Stimulated activated CD8-positive, alpha-beta memory T cell treated with anti-CD3 and anti-CD28 coated beads, Interleukin-7, amount 100 ng/mL, for 24 hours (primary cell): ENCODE results near the gene EHD1.

ENCODE experiments used
- DNase-seq: peaks from one replicate; pipeline ENCODE4 v3.0.0-alpha.2; 2020; ENCODE audit warnings: low read depth

Gene EHD1

GRCh38 chr11:64842851-64843685 is 35.4 kb downstream of the EHD1 start:
- no peak for DNase-seq

- DNase-seq, result no peak
Measured at GRCh38 chr11:64842366-64842759, 36.1 kb downstream of the EHD1 start.

- no peak for DNase-seq
Measured at GRCh38 chr11:64841592-64842365, 36.6 kb downstream of the EHD1 start.

GRCh38 chr11:64839887-64840782 is 38.3 kb downstream of the EHD1 start:
- DNase-seq, result no peak

GRCh38 chr11:64839335-64839734 is 39.1 kb downstream of the EHD1 start:
- DNase-seq, result no peak

GRCh38 chr11:64838600-64839334 is 39.7 kb downstream of the EHD1 start:
- DNase-seq, result no peak

GRCh38 chr11:64837887-64838351 is 40.5 kb downstream of the EHD1 start:
- DNase-seq, result no peak

GRCh38 chr11:64836448-64837072 is 41.9 kb downstream of the EHD1 start:
- DNase-seq, result no peak

- DNase-seq, result no peak
Measured at GRCh38 chr11:64835616-64836447, 42.6 kb downstream of the EHD1 start.

GRCh38 chr11:64834723-64835615 is 43.5 kb downstream of the EHD1 start:
- DNase-seq, result no peak

- DNase-seq, result no peak
Measured at GRCh38 chr11:64834031-64834722, 44.2 kb downstream of the EHD1 start.

- DNase-seq, result no peak
Measured at GRCh38 chr11:64833509-64833908, 44.9 kb downstream of the EHD1 start.

GRCh38 chr11:64833198-64833502 is 45.3 kb downstream of the EHD1 start:
- DNase-seq, result no peak

GRCh38 chr11:64832467-64833197 is 45.8 kb downstream of the EHD1 start:
- no peak for DNase-seq

- no peak for DNase-seq
Measured at GRCh38 chr11:64831411-64831891, 47.0 kb downstream of the EHD1 start.

- DNase-seq, result no peak
Measured at GRCh38 chr11:64829536-64830251, 48.7 kb downstream of the EHD1 start.

- DNase-seq, result no peak
Measured at GRCh38 chr11:64827451-64827839, 51.0 kb downstream of the EHD1 start.
